Measurements from ENCODE around the gene ERGIC1.

The ERGIC1 gene

GRCh38 chr5:172945151-172945550 lies 111.1 kb downstream of the ERGIC1 start:
- TF ChIP-seq, protein P1, sequence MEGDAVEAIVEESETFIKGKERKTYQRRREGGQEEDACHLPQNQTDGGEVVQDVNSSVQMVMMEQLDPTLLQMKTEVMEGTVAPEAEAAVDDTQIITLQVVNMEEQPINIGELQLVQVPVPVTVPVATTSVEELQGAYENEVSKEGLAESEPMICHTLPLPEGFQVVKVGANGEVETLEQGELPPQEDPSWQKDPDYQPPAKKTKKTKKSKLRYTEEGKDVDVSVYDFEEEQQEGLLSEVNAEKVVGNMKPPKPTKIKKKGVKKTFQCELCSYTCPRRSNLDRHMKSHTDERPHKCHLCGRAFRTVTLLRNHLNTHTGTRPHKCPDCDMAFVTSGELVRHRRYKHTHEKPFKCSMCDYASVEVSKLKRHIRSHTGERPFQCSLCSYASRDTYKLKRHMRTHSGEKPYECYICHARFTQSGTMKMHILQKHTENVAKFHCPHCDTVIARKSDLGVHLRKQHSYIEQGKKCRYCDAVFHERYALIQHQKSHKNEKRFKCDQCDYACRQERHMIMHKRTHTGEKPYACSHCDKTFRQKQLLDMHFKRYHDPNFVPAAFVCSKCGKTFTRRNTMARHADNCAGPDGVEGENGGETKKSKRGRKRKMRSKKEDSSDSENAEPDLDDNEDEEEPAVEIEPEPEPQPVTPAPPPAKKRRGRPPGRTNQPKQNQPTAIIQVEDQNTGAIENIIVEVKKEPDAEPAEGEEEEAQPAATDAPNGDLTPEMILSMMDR (conservative IDR thresholded peaks at IDR 0.05; ENCODE audit: low read depth, low read length): no peak
- no peak overlapping the region for H3K4me3 ChIP-seq (ENCODE audit: low read depth, low read length)
- no peak for DNase-seq (ENCODE audit: low read depth)

DNA sequence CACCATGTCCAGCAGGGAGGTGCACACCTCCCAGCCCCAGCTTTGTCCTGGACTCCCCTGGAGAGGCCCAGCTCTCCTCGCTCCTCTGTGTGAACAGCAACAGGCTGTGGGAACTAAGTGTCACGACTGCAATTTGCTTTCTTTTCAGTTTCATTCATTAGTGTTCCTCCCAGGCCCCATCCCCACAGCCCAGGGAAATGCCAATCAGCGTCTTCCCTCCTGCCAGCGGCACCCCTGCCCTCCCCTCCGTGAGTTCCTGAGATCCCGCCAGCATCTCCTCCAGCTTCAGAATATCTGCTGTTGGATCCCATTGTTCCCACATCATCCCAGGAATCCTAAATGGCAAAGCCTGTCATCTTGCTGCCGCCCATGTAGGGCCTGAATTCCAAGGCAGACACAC lies 112.1 kb downstream of the ERGIC1 start:
- DNase-seq (ENCODE audit: low read depth): no peak
- TF ChIP-seq, protein P1 (conservative IDR thresholded peaks at IDR 0.05; ENCODE audit: low read depth, low read length): no peak
- no peak overlapping the region for H3K4me3 ChIP-seq (ENCODE audit: low read depth, low read length)

DNA sequence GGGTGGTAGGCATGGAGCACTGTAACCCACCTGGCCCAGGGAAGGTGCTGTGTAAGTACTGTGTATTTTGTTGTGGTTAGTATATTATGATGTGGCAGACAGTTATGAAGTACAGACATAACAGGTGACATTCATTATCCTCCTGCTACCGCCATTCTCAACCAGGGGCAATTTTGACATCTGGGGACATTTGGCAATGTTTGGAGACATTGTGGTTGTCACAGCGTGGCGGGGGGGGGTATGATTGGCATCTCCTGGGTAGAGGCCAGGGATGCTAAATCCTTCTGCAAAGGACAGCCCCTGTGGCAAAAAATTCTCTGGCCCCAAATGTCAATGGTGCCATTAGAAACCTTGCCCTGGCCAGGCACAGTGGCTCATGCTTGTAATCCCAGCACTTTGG lies 115.4 kb downstream of the ERGIC1 start:
- no peak overlapping the region for H3K4me3 ChIP-seq (ENCODE audit: low read depth, low read length)
- TF ChIP-seq, protein P1 (conservative IDR thresholded peaks at IDR 0.05; ENCODE audit: low read depth, low read length): no peak
- DNase-seq (ENCODE audit: low read depth): no peak

- TF ChIP-seq, protein P1 (conservative IDR thresholded peaks at IDR 0.05; ENCODE audit: low read depth, low read length): no peak
- DNase-seq (ENCODE audit: low read depth): no peak
- H3K4me3 ChIP-seq (ENCODE audit: low read depth, low read length): no peak overlapping the region
Measured at GRCh38 chr5:172950176-172950965, 116.3 kb downstream of the ERGIC1 start.

DNA sequence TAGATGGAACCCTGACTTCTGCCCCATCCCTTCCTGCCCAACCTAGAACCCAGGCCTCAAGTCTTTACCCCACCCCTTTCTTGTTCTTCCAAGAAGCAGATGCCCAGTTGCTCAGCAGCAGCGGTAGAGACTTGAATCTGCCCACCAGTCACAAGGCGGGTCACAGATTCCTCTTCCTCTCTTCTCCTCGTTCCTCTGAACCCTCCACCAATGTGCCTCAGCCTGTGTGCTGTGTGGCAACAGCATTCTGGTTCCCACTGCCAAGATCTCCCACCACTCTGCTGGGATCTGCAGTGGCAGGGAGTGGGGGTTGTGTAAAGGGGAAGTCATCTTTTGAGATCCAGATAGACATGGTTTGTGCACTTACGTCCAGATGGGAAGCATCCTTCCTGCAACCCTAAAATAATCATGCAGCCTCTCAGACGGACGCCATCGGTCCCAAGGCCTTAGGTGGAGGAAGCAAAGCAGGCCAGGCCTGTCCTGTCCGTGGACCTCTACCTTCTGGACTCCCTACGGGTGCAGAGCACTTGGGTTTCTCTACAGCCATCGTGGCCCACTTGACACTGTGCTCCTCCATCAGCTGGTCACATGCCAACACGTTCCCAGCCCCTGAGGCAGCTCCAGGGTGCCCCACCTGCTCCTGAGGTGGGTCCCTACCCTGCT lies 117.5 kb downstream of the ERGIC1 start:
- DNase-seq (ENCODE audit: low read depth): no peak
- H3K4me3 ChIP-seq (ENCODE audit: low read depth, low read length): no peak overlapping the region
- TF ChIP-seq, protein P1 (conservative IDR thresholded peaks at IDR 0.05; ENCODE audit: low read depth, low read length): no peak

GRCh38 chr5:172952034-172952511 lies 118.0 kb downstream of the ERGIC1 start:
- TF ChIP-seq, protein P1 (conservative IDR thresholded peaks at IDR 0.05; ENCODE audit: low read depth, low read length): no peak
- no peak overlapping the region for H3K4me3 ChIP-seq (ENCODE audit: low read depth, low read length)
- no peak for DNase-seq (ENCODE audit: low read depth)

Data from choroid plexus epithelial cell (primary cell).